Ectodermal cell (in vitro differentiated cells): ENCODE data around the gene GLTP.
"Not testable (repeated sequence)": the region's sequence is repeated elsewhere in the genome, so short reads cannot be mapped to it uniquely, and the experiment has no call there.

Experiments used
- H3K27ac ChIP-seq: 2 replicates; pipeline ENCODE4 v1.7.0; 2013; ENCODE audit warnings: mild to moderate bottlenecking, low read depth, low read length; ENCODE audit not compliant: insufficient read depth, poor library complexity, severe bottlenecking
- H3K27me3 ChIP-seq: 2 replicates; pipeline ENCODE4 v1.7.0; 2013; ENCODE audit warnings: mild to moderate bottlenecking, low read length; ENCODE audit not compliant: insufficient read depth, control insufficient read depth, poor library complexity, severe bottlenecking
- H3K36me3 ChIP-seq: one replicate; pipeline ENCODE4 v1.7.0; 2013; ENCODE audit warnings: low read length; ENCODE audit not compliant: control insufficient read depth, insufficient read depth
- H3K4me1 ChIP-seq: one replicate; pipeline ENCODE4 v1.7.0; 2013; ENCODE audit warnings: low read length; ENCODE audit not compliant: control insufficient read depth, insufficient read depth
- H3K4me3 ChIP-seq: 2 replicates; pipeline ENCODE4 v1.7.0; 2013; ENCODE audit warnings: low read depth, low read length, control low read depth; ENCODE audit not compliant: insufficient read depth
- H3K9me3 ChIP-seq: 2 replicates; pipeline ENCODE4 v1.7.0; 2013; ENCODE audit warnings: mild to moderate bottlenecking, low read length, moderate library complexity; ENCODE audit not compliant: control insufficient read depth
- WGBS, 2 experiments: methylation state at CpG; one replicate each; pipeline ENCODE4 v1.1.7; 2013; ENCODE audit warnings: missing lambda C conversion rate in 2 of 2; 5-methylcytosine and 5-hydroxymethylcytosine counted together

The GLTP gene

GRCh38 chr12:109902891-109903418 lies 22.6 kb upstream of the GLTP start:
- 82 to 84% methylated on average over 15 of the region's 15 CpGs for WGBS, 2 experiments
- H3K27ac ChIP-seq: no peak overlapping the region
- H3K4me3 ChIP-seq: no peak overlapping the region
- H3K36me3 ChIP-seq: peaks cover 43% of the 10 kb centered on the region
- H3K4me1 ChIP-seq: peaks cover 12% of the 10 kb centered on the region
- H3K27me3 ChIP-seq: no peaks in the 10 kb centered on the region
- no peaks in the 10 kb centered on the region for H3K9me3 ChIP-seq

- 3% methylated on average over 16 of the region's 16 CpGs for WGBS, 2 experiments
- Histone ChIP-seq H3K27me3 (no peaks in the 10 kb centered on the region), H3K9me3 (no peaks in the 10 kb centered on the region), H3K36me3 (peaks cover 23% of the 10 kb centered on the region), H3K27ac (no peak overlapping the region), H3K4me1 (peaks cover 12% of the 10 kb centered on the region), H3K4me3 (peak overlapping the region; percentile 57)
Measured at GRCh38 chr12:109900752-109901580, 20.6 kb upstream of the GLTP start.

GRCh38 chr12:109899783-109900751 lies 19.7 kb upstream of the GLTP start, which contains the start of gene TCHP:
Gene TCHP (plus strand): TSS chr12:109900274. CDS start chr12:109903027, 2,753 bp downstream.
- no peaks in the 10 kb centered on the region for H3K27me3 ChIP-seq
- H3K4me1 ChIP-seq: peaks cover 12% of the 10 kb centered on the region
- peaks cover 14% of the 10 kb centered on the region for H3K36me3 ChIP-seq
- 4 to 5% methylated on average over 69 of the region's 69 CpGs for WGBS, 2 experiments
- peak within 1 kb of the TSS; percentile 57 for H3K4me3 ChIP-seq
- H3K27ac ChIP-seq: peak within 1 kb of the TSS; percentile 22
- H3K9me3 ChIP-seq: no peaks in the 10 kb centered on the region

GRCh38 chr12:109899345-109899744 lies 19.0 kb upstream of the GLTP start:
- not testable (repeated sequence) for H3K27ac ChIP-seq, H3K9me3 ChIP-seq, H3K36me3 ChIP-seq, H3K27me3 ChIP-seq, H3K4me3 ChIP-seq
- H3K4me1 ChIP-seq: peaks cover 12% of the 10 kb centered on the region
- WGBS, 2 experiments: 93 to 94% methylated on average over 15 of the region's 15 CpGs

GRCh38 chr12:109897029-109897428 lies 16.7 kb upstream of the GLTP start:
- H3K27ac ChIP-seq: no peak overlapping the region

GRCh38 chr12:109896188-109896587 lies 15.8 kb upstream of the GLTP start:
- no peaks in the 10 kb centered on the region for H3K9me3 ChIP-seq
- no peaks in the 10 kb centered on the region for H3K27me3 ChIP-seq
- no peak overlapping the region for H3K27ac ChIP-seq
- H3K4me3 ChIP-seq: no peak overlapping the region
- H3K4me1 ChIP-seq: peaks cover 9% of the 10 kb centered on the region
- no peaks in the 10 kb centered on the region for H3K36me3 ChIP-seq
- 94% methylated on average over 6 of the region's 6 CpGs for WGBS, 2 experiments

More at GRCh38 chr12:109897029-109897428, 16.7 kb upstream of the GLTP start:
- Histone ChIP-seq H3K27me3 (no peaks in the 10 kb centered on the region), H3K9me3 (no peaks in the 10 kb centered on the region), H3K4me3 (no peak overlapping the region), H3K4me1 (peaks cover 12% of the 10 kb centered on the region), H3K36me3 (no peaks in the 10 kb centered on the region)
- WGBS, 2 experiments: 90 to 91% methylated on average over 6 of the region's 6 CpGs

GRCh38 chr12:109894939-109895338 lies 14.6 kb upstream of the GLTP start:
- Histone ChIP-seq H3K9me3 (no peaks in the 10 kb centered on the region), H3K4me1 (peaks cover 3% of the 10 kb centered on the region), H3K4me3 (no peak overlapping the region), H3K36me3 (no peaks in the 10 kb centered on the region), H3K27ac (no peak overlapping the region), H3K27me3 (no peaks in the 10 kb centered on the region)
- 82 to 90% methylated on average over 4 of the region's 4 CpGs for WGBS, 2 experiments

GRCh38 chr12:109893261-109893995 lies 13.1 kb upstream of the GLTP start:
- no peaks in the 10 kb centered on the region for H3K4me1 ChIP-seq
- WGBS, 2 experiments: 87% methylated on average over 7 of the region's 7 CpGs
- H3K27me3 ChIP-seq: no peaks in the 10 kb centered on the region
- H3K27ac ChIP-seq: no peak overlapping the region
- no peaks in the 10 kb centered on the region for H3K36me3 ChIP-seq
- no peaks in the 10 kb centered on the region for H3K9me3 ChIP-seq
- no peak overlapping the region for H3K4me3 ChIP-seq

GRCh38 chr12:109892748-109893147 lies 12.4 kb upstream of the GLTP start:
- no peaks in the 10 kb centered on the region for H3K27me3 ChIP-seq
- WGBS, 2 experiments: 76 to 77% methylated on average over 4 of the region's 4 CpGs

More at GRCh38 chr12:109892748-109893147, 12.4 kb upstream of the GLTP start:
- H3K4me3 ChIP-seq: no peak overlapping the region
- H3K27ac ChIP-seq: no peak overlapping the region
- no peaks in the 10 kb centered on the region for H3K9me3 ChIP-seq
- H3K36me3 ChIP-seq: no peaks in the 10 kb centered on the region
- no peaks in the 10 kb centered on the region for H3K4me1 ChIP-seq
